Neural progenitor cell (in vitro differentiated cells): ENCODE data around the gene CRYGN. TPM values are rescaled to one million over a fixed set of nuclear protein-coding genes. Genes with fewer than 3 reads are reported as not detected.

Source experiments
- DNase-seq: peaks from one replicate; pipeline ENCODE4 v3.0.0-alpha.2; 2016; ENCODE audit warnings: low spot score
- H2AFZ ChIP-seq: fragments of 200-600 bp; sonication (generic); replicated peaks from 2 replicates; pipeline ENCODE4 v1.6.1; 2016; ENCODE audit warnings: antibody characterized with exemption
- H3F3A ChIP-seq: fragments of 200-600 bp; sonication (generic); 2 replicates; pipeline ENCODE4 v1.6.1; 2016; ENCODE audit warnings: antibody characterized with exemption, low read depth
- H3K27ac ChIP-seq: fragments of 200-600 bp; sonication (generic); 2 replicates; pipeline ENCODE4 v1.5.1; 2016; ENCODE audit warnings: mild to moderate bottlenecking
- H3K27me3 ChIP-seq: fragments of 200-600 bp; sonication (generic); 2 replicates; pipeline ENCODE4 v1.6.1; 2016; ENCODE audit warnings: mild to moderate bottlenecking, moderate library complexity
- H3K36me3 ChIP-seq: fragments of 200-600 bp; sonication (generic); 2 replicates; pipeline ENCODE4 v1.5.1; 2016
- H3K4me1 ChIP-seq: fragments of 200-600 bp; sonication (generic); 2 replicates; pipeline ENCODE4 v1.6.1; 2016; ENCODE audit warnings: mixed run types
- H3K4me2 ChIP-seq: fragments of 200-600 bp; sonication (generic); 2 replicates; pipeline ENCODE4 v1.6.1; 2016
- H3K4me3 ChIP-seq: fragments of 200-600 bp; sonication (generic); 2 replicates; pipeline ENCODE4 v1.5.1; 2016
- H3K79me2 ChIP-seq: fragments of 200-600 bp; sonication (generic); 2 replicates; pipeline ENCODE4 v1.6.1; 2016; ENCODE audit warnings: low read depth
- H3K9ac ChIP-seq: fragments of 200-600 bp; sonication (generic); 2 replicates; pipeline ENCODE4 v1.6.1; 2016
- H3K9me3 ChIP-seq: fragments of 200-600 bp; sonication (generic); 2 replicates; pipeline ENCODE4 v1.5.1; 2016; ENCODE audit warnings: low read depth
- H4K20me1 ChIP-seq: fragments of 200-600 bp; sonication (generic); 2 replicates; pipeline ENCODE4 v1.6.1; 2016; ENCODE audit warnings: low read depth
- H3K27ac Mint-ChIP-seq: 3 replicates; pipeline ENCODE4 v1.8.0; 2021; ENCODE audit warnings: mixed read lengths
- H3K27me3 Mint-ChIP-seq: 2 replicates; pipeline ENCODE4 v1.8.0; 2022; ENCODE audit warnings: low read depth, mild to moderate bottlenecking, inconsistent platforms, moderate library complexity, mixed read lengths; ENCODE audit not compliant: insufficient read depth
- H3K36me3 Mint-ChIP-seq: 3 replicates; pipeline ENCODE4 v1.8.0; 2021; ENCODE audit warnings: mixed read lengths
- H3K4me1 Mint-ChIP-seq: 3 replicates; pipeline ENCODE4 v1.8.0; 2021; ENCODE audit warnings: mixed read lengths
- H3K4me3 Mint-ChIP-seq: 3 replicates; pipeline ENCODE4 v1.8.0; 2021; ENCODE audit warnings: mild to moderate bottlenecking, moderate library complexity, mixed read lengths
- H3K9me3 Mint-ChIP-seq: 3 replicates; pipeline ENCODE4 v1.8.0; 2020; ENCODE audit warnings: mixed read lengths
- CTCF ChIP-seq: fragments of 200-600 bp; sonication (generic); IDR thresholded peaks from 2 replicates; pipeline ENCODE4 v1.5.1; 2017; ENCODE audit warnings: antibody characterized with exemption, mild to moderate bottlenecking
- EZH2 ChIP-seq: fragments of 200-600 bp; sonication (generic); IDR thresholded peaks from 2 replicates; pipeline ENCODE4 v1.6.1; 2017; ENCODE audit warnings: antibody characterized with exemption, mild to moderate bottlenecking, moderate library complexity
- EZH2phosphoT487 ChIP-seq: fragments of 200-600 bp; sonication (generic); IDR thresholded peaks from 2 replicates; pipeline ENCODE4 v1.6.1; 2017; ENCODE audit warnings: antibody characterized with exemption
- total RNA-seq: library from RNA; depleted of rRNA; stranded (reverse); fragments of >200 nt; gene quantifications from 2 replicates; pipeline ENCODE4 v1.2.3, GENCODE V29; 2015; ENCODE audit warnings: low replicate concordance

CRYGN gene
- total RNA-seq, 1 donor from 2014 or later, result not detected

DNA sequence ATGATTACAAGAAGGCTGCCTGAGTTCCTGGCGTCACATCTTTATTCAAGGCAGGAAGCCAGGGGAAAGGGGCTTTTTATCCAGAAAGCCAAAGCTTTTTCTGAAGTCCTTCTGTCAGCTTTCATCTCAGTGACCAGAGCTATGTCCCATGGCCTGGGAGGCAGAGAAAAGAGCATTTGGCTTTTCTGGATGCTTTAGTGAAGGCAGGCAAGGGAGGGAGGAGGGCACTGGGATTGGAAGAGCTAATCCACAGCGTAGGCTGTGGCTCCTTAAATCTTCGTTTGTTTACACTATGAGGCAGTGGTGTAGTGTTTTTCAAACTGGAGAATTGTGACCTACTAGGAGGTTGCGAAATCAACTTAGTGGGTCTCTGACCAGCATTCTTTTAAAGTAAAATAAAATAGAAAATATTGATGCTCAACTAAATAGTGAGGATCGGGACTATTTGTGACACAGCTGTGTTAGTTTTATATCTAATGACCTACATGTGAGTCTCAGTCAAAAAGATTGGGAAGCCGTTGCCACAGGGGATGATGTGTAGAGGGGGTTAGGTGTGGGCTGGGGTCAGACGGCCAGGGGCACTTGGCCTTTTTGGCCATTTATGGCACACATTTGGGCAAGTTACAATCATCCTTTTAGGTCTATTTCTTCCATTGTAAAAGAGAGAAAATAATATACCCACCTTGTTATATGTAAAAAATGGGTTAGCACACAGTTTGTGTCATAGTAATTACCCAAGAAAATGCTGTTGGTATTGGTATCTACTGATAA lies 14.1 kb downstream of the CRYGN start:
- Histone ChIP-seq H3K79me2 (no peaks in the 10 kb centered on the region), H3K4me3 (no peak overlapping the region), H3K36me3 (no peaks in the 10 kb centered on the region), H3K27ac (no peak overlapping the region), H3K9me3 (no peaks in the 10 kb centered on the region), H4K20me1 (peaks cover 4% of the 10 kb centered on the region), H3K4me2 (no peak overlapping the region), H3K9ac (no peak overlapping the region), H3F3A (peaks cover 37% of the 10 kb centered on the region), H3K27me3 (no peaks in the 10 kb centered on the region), H3K4me1 (peaks cover 30% of the 10 kb centered on the region), H2AFZ (no peak overlapping the region)
- TF ChIP-seq EZH2 (no peak), CTCF (no peak), EZH2phosphoT487 (no peak)
- H3K4me1 Mint-ChIP-seq, result peaks cover 28% of the 10 kb centered on the region
- H3K9me3 Mint-ChIP-seq, result peaks cover 25% of the 10 kb centered on the region
- peaks cover 18% of the 10 kb centered on the region for H3K27me3 Mint-ChIP-seq
- peaks cover 5% of the 10 kb centered on the region for H3K36me3 Mint-ChIP-seq
- H3K4me3 Mint-ChIP-seq, result no peak overlapping the region
- H3K27ac Mint-ChIP-seq, result no peak overlapping the region
- DNase-seq, result peak; percentile 56

- Histone ChIP-seq H3K4me3 (no peak overlapping the region), H3K4me1 (peaks cover 26% of the 10 kb centered on the region), H2AFZ (no peak overlapping the region), H4K20me1 (peaks cover 4% of the 10 kb centered on the region), H3K4me2 (no peak overlapping the region), H3K9ac (no peak overlapping the region), H3F3A (peaks cover 36% of the 10 kb centered on the region), H3K36me3 (no peaks in the 10 kb centered on the region), H3K27me3 (no peaks in the 10 kb centered on the region), H3K79me2 (no peaks in the 10 kb centered on the region), H3K9me3 (no peaks in the 10 kb centered on the region), H3K27ac (no peak overlapping the region)
- no peak for DNase-seq
- no peak overlapping the region for H3K27ac Mint-ChIP-seq
- peaks cover 5% of the 10 kb centered on the region for H3K36me3 Mint-ChIP-seq
- peaks cover 25% of the 10 kb centered on the region for H3K4me1 Mint-ChIP-seq
- peaks cover 33% of the 10 kb centered on the region for H3K9me3 Mint-ChIP-seq
- H3K4me3 Mint-ChIP-seq, result no peak overlapping the region
- peaks cover 17% of the 10 kb centered on the region for H3K27me3 Mint-ChIP-seq
- TF ChIP-seq CTCF (no peak), EZH2phosphoT487 (no peak), EZH2 (no peak)
Measured at GRCh38 chr7:151424799-151425198, 15.1 kb downstream of the CRYGN start.

GRCh38 chr7:151423936-151424335 lies 16.0 kb downstream of the CRYGN start:
- no peak overlapping the region for H3K4me3 Mint-ChIP-seq
- H3K36me3 Mint-ChIP-seq, result peaks cover 5% of the 10 kb centered on the region
- Histone ChIP-seq H3K4me3 (no peak overlapping the region), H3F3A (peaks cover 28% of the 10 kb centered on the region), H3K4me2 (no peak overlapping the region), H2AFZ (no peak overlapping the region), H3K36me3 (no peaks in the 10 kb centered on the region), H4K20me1 (peaks cover under 1% of the 10 kb centered on the region), H3K27me3 (no peaks in the 10 kb centered on the region), H3K4me1 (peaks cover 17% of the 10 kb centered on the region), H3K9me3 (no peaks in the 10 kb centered on the region), H3K9ac (no peak overlapping the region), H3K27ac (no peak overlapping the region), H3K79me2 (no peaks in the 10 kb centered on the region)
- peaks cover 17% of the 10 kb centered on the region for H3K27me3 Mint-ChIP-seq
- no peak for DNase-seq
- peaks cover 16% of the 10 kb centered on the region for H3K4me1 Mint-ChIP-seq
- TF ChIP-seq CTCF (no peak), EZH2phosphoT487 (no peak), EZH2 (no peak)
- no peak overlapping the region for H3K27ac Mint-ChIP-seq
- peaks cover 34% of the 10 kb centered on the region for H3K9me3 Mint-ChIP-seq
